Neural crest cell (in vitro differentiated cells): Measurements from ENCODE around the gene EPB41L4B. TPM values are rescaled to one million over a fixed set of nuclear protein-coding genes. Genes with fewer than 3 reads are reported as not detected.

ENCODE experiments used
- DNase-seq: peaks from one replicate; pipeline ENCODE4 v3.0.0; 2021; ENCODE audit warnings: low read depth, mixed read lengths, low spot score
- H3K27ac Mint-ChIP-seq: one replicate; pipeline ENCODE4 v1.8.0; 2021; ENCODE audit warnings: mild to moderate bottlenecking, mixed read lengths; ENCODE audit not compliant: unreplicated experiment
- H3K27me3 Mint-ChIP-seq: 2 replicates; pipeline ENCODE4 v1.8.0; 2021; ENCODE audit warnings: low read depth, mild to moderate bottlenecking, mixed read lengths
- H3K36me3 Mint-ChIP-seq: 2 replicates; pipeline ENCODE4 v1.8.0; 2021; ENCODE audit warnings: low read depth, mild to moderate bottlenecking, mixed read lengths
- H3K4me1 Mint-ChIP-seq: 2 replicates; pipeline ENCODE4 v1.8.0; 2021; ENCODE audit warnings: mixed read lengths
- H3K4me3 Mint-ChIP-seq: one replicate; pipeline ENCODE4 v1.8.0; 2021; ENCODE audit warnings: mild to moderate bottlenecking, mixed read lengths
- H3K9me3 Mint-ChIP-seq: 2 replicates; pipeline ENCODE4 v1.8.0; 2021; ENCODE audit warnings: mixed read lengths
- CTCF ChIP-seq: fragments of 200-600 bp; sonication (generic); conservative IDR thresholded peaks from 2 replicates; pipeline ENCODE4 v1.5.0; 2021; ENCODE audit warnings: antibody characterized with exemption, mild to moderate bottlenecking
- total RNA-seq: library from RNA; stranded (reverse); gene quantifications from 2 replicates; pipeline ENCODE4 v1.2.1, GENCODE V29; 2021

The EPB41L4B gene
- total RNA-seq, 1 donor from 2014 or later = 1.4 TPM

- no peak overlapping the region for H3K4me3 Mint-ChIP-seq
- H3K36me3 Mint-ChIP-seq = no peaks in the 10 kb centered on the region
- DNase-seq = no peak
- H3K27ac Mint-ChIP-seq = no peak overlapping the region
- TF ChIP-seq CTCF = no peak
- H3K9me3 Mint-ChIP-seq = no peaks in the 10 kb centered on the region
- H3K4me1 Mint-ChIP-seq = peaks cover 3% of the 10 kb centered on the region
- peaks cover 6% of the 10 kb centered on the region for H3K27me3 Mint-ChIP-seq
Observed at GRCh38 chr9:109179801-109180523, 140.9 kb downstream of the EPB41L4B start.

GRCh38 chr9:109176963-109177362 is 143.9 kb downstream of the EPB41L4B start:
- Mint-ChIP-seq H3K4me1 (no peaks in the 10 kb centered on the region), H3K4me3 (no peak overlapping the region), H3K36me3 (no peaks in the 10 kb centered on the region), H3K27ac (no peak overlapping the region), H3K9me3 (no peaks in the 10 kb centered on the region), H3K27me3 (peaks cover 12% of the 10 kb centered on the region)
- TF ChIP-seq CTCF = no peak
- DNase-seq = no peak

GRCh38 chr9:109176386-109176785 is 144.5 kb downstream of the EPB41L4B start:
- TF ChIP-seq CTCF = no peak
- no peaks in the 10 kb centered on the region for H3K36me3 Mint-ChIP-seq
- no peak overlapping the region for H3K27ac Mint-ChIP-seq
- no peaks in the 10 kb centered on the region for H3K9me3 Mint-ChIP-seq
- H3K27me3 Mint-ChIP-seq = peaks cover 17% of the 10 kb centered on the region
- H3K4me3 Mint-ChIP-seq = no peak overlapping the region
- no peak for DNase-seq
- H3K4me1 Mint-ChIP-seq = no peaks in the 10 kb centered on the region

- Mint-ChIP-seq H3K4me1 (no peaks in the 10 kb centered on the region), H3K9me3 (no peaks in the 10 kb centered on the region), H3K27me3 (peaks cover 47% of the 10 kb centered on the region), H3K4me3 (no peak overlapping the region), H3K36me3 (no peaks in the 10 kb centered on the region), H3K27ac (no peak overlapping the region)
- no peak for TF ChIP-seq CTCF
- DNase-seq = no peak
Observed at GRCh38 chr9:109172935-109173334, 147.9 kb downstream of the EPB41L4B start.

GRCh38 chr9:109171926-109172325 is 148.9 kb downstream of the EPB41L4B start:
- no peak for TF ChIP-seq CTCF
- Mint-ChIP-seq H3K27ac (no peak overlapping the region), H3K9me3 (no peaks in the 10 kb centered on the region), H3K36me3 (no peaks in the 10 kb centered on the region), H3K27me3 (peaks cover 56% of the 10 kb centered on the region), H3K4me3 (no peak overlapping the region), H3K4me1 (peaks cover 4% of the 10 kb centered on the region)
- no peak for DNase-seq
